ENCODE measurements around the gene CDHR3. TPM values are rescaled to one million over a fixed set of nuclear protein-coding genes. Genes with fewer than 3 reads are reported as not detected.
"Not testable (repeated sequence)": the region's sequence is repeated elsewhere in the genome, so short reads cannot be mapped to it uniquely, and the experiment has no call there.

CDHR3 gene
- total RNA-seq, 1 donor from 2014 or later: 1.4 TPM

GRCh38 chr7:105951597-105951996 is 11.5 kb upstream of the CDHR3 start:
- no peaks in the 10 kb centered on the region for H4K20me1 ChIP-seq (ENCODE audit: low read depth)
- H2AFZ ChIP-seq (replicated peaks): no peak overlapping the region
- H3K9me3 Mint-ChIP-seq: peaks cover 15% of the 10 kb centered on the region
- H3K27me3 Mint-ChIP-seq (ENCODE audit: insufficient read depth, low read depth): peaks cover 2% of the 10 kb centered on the region
- H3K9me3 ChIP-seq (ENCODE audit: low read depth): peaks cover 3% of the 10 kb centered on the region
- TF ChIP-seq EZH2 (IDR thresholded peaks at IDR 0.05) (no peak), EZH2phosphoT487 (IDR thresholded peaks at IDR 0.05) (no peak), CTCF (IDR thresholded peaks at IDR 0.05) (no peak)
- H3F3A ChIP-seq (ENCODE audit: low read depth): no peaks in the 10 kb centered on the region
- no peaks in the 10 kb centered on the region for H3K79me2 ChIP-seq (ENCODE audit: low read depth)
- no peaks in the 10 kb centered on the region for H3K36me3 ChIP-seq
- H3K4me3 Mint-ChIP-seq: no peak overlapping the region
- H3K36me3 Mint-ChIP-seq: no peaks in the 10 kb centered on the region
- no peak overlapping the region for H3K27ac ChIP-seq
- H3K27ac Mint-ChIP-seq: no peak overlapping the region
- H3K27me3 ChIP-seq: no peaks in the 10 kb centered on the region
- H3K4me2 ChIP-seq: no peak overlapping the region
- H3K4me3 ChIP-seq: no peak overlapping the region
- no peaks in the 10 kb centered on the region for H3K4me1 Mint-ChIP-seq
- no peak overlapping the region for H3K9ac ChIP-seq
- no peaks in the 10 kb centered on the region for H3K4me1 ChIP-seq
- DNase-seq (ENCODE audit: low spot score): no peak

- no peak for DNase-seq (ENCODE audit: low spot score)
- no peaks in the 10 kb centered on the region for H3K4me1 Mint-ChIP-seq
- no peak overlapping the region for H3K4me3 ChIP-seq
- H3K4me2 ChIP-seq: no peak overlapping the region
- no peak overlapping the region for H3K27ac Mint-ChIP-seq
- H3K36me3 ChIP-seq: no peaks in the 10 kb centered on the region
- H3K9me3 Mint-ChIP-seq: peaks cover 15% of the 10 kb centered on the region
- H3K27ac ChIP-seq: no peak overlapping the region
- no peaks in the 10 kb centered on the region for H3K36me3 Mint-ChIP-seq
- no peaks in the 10 kb centered on the region for H3K27me3 ChIP-seq
- TF ChIP-seq EZH2phosphoT487 (IDR thresholded peaks at IDR 0.05) (no peak), CTCF (IDR thresholded peaks at IDR 0.05) (no peak), EZH2 (IDR thresholded peaks at IDR 0.05) (no peak)
- no peaks in the 10 kb centered on the region for H4K20me1 ChIP-seq (ENCODE audit: low read depth)
- no peaks in the 10 kb centered on the region for H3K4me1 ChIP-seq
- H2AFZ ChIP-seq (replicated peaks): no peak overlapping the region
- H3F3A ChIP-seq (ENCODE audit: low read depth): no peaks in the 10 kb centered on the region
- H3K9ac ChIP-seq: no peak overlapping the region
- no peaks in the 10 kb centered on the region for H3K79me2 ChIP-seq (ENCODE audit: low read depth)
- no peak overlapping the region for H3K4me3 Mint-ChIP-seq
- H3K27me3 Mint-ChIP-seq (ENCODE audit: insufficient read depth, low read depth): peaks cover 2% of the 10 kb centered on the region
- H3K9me3 ChIP-seq (ENCODE audit: low read depth): peaks cover 3% of the 10 kb centered on the region
These were observed 10.0 kb upstream of the CDHR3 start for GRCh38 chr7:105952917-105953595.

- H3K27me3 Mint-ChIP-seq (ENCODE audit: insufficient read depth, low read depth): peaks cover 2% of the 10 kb centered on the region
These were observed 8.4 kb upstream of the CDHR3 start for GRCh38 chr7:105954711-105955110.

GRCh38 chr7:105955651-105956466 is 7.2 kb upstream of the CDHR3 start:
- not testable (repeated sequence) for H3K27ac ChIP-seq; H3K4me1 ChIP-seq; H3K36me3 Mint-ChIP-seq; H3K4me3 Mint-ChIP-seq; H3K9me3 ChIP-seq (ENCODE audit: low read depth); H4K20me1 ChIP-seq (ENCODE audit: low read depth); H3K27me3 Mint-ChIP-seq (ENCODE audit: insufficient read depth, low read depth); H3F3A ChIP-seq (ENCODE audit: low read depth); H3K27ac Mint-ChIP-seq; H3K4me2 ChIP-seq; H3K79me2 ChIP-seq (ENCODE audit: low read depth); H3K27me3 ChIP-seq; H2AFZ ChIP-seq (replicated peaks); H3K4me1 Mint-ChIP-seq; H3K9ac ChIP-seq; H3K4me3 ChIP-seq; H3K36me3 ChIP-seq; DNase-seq (ENCODE audit: low spot score)
- peaks cover 13% of the 10 kb centered on the region for H3K9me3 Mint-ChIP-seq

More at GRCh38 chr7:105954711-105955110, 8.4 kb upstream of the CDHR3 start:
- no peaks in the 10 kb centered on the region for H3F3A ChIP-seq (ENCODE audit: low read depth)
- no peaks in the 10 kb centered on the region for H4K20me1 ChIP-seq (ENCODE audit: low read depth)
- H3K36me3 Mint-ChIP-seq: no peaks in the 10 kb centered on the region
- H2AFZ ChIP-seq (replicated peaks): no peak overlapping the region
- H3K27me3 ChIP-seq: no peaks in the 10 kb centered on the region
- H3K4me2 ChIP-seq: no peak overlapping the region
- H3K4me1 ChIP-seq: no peaks in the 10 kb centered on the region
- no peak overlapping the region for H3K27ac Mint-ChIP-seq
- H3K9me3 Mint-ChIP-seq: peaks cover 15% of the 10 kb centered on the region
- no peak for DNase-seq (ENCODE audit: low spot score)
- H3K27ac ChIP-seq: no peak overlapping the region
- TF ChIP-seq EZH2 (IDR thresholded peaks at IDR 0.05) (no peak), CTCF (IDR thresholded peaks at IDR 0.05) (no peak), EZH2phosphoT487 (IDR thresholded peaks at IDR 0.05) (no peak)
- no peak overlapping the region for H3K9ac ChIP-seq
- peaks cover 3% of the 10 kb centered on the region for H3K9me3 ChIP-seq (ENCODE audit: low read depth)
- no peak overlapping the region for H3K4me3 Mint-ChIP-seq
- no peaks in the 10 kb centered on the region for H3K36me3 ChIP-seq
- no peaks in the 10 kb centered on the region for H3K4me1 Mint-ChIP-seq
- no peak overlapping the region for H3K4me3 ChIP-seq
- no peaks in the 10 kb centered on the region for H3K79me2 ChIP-seq (ENCODE audit: low read depth)

Data from neural progenitor cell (in vitro differentiated cells).